ENCODE measurements around the gene CCT6A.
"Not testable (repeated sequence)": the region's sequence is repeated elsewhere in the genome, so short reads cannot be mapped to it uniquely, and the experiment has no call there.

The CCT6A gene, protein sequence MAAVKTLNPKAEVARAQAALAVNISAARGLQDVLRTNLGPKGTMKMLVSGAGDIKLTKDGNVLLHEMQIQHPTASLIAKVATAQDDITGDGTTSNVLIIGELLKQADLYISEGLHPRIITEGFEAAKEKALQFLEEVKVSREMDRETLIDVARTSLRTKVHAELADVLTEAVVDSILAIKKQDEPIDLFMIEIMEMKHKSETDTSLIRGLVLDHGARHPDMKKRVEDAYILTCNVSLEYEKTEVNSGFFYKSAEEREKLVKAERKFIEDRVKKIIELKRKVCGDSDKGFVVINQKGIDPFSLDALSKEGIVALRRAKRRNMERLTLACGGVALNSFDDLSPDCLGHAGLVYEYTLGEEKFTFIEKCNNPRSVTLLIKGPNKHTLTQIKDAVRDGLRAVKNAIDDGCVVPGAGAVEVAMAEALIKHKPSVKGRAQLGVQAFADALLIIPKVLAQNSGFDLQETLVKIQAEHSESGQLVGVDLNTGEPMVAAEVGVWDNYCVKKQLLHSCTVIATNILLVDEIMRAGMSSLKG

DNA sequence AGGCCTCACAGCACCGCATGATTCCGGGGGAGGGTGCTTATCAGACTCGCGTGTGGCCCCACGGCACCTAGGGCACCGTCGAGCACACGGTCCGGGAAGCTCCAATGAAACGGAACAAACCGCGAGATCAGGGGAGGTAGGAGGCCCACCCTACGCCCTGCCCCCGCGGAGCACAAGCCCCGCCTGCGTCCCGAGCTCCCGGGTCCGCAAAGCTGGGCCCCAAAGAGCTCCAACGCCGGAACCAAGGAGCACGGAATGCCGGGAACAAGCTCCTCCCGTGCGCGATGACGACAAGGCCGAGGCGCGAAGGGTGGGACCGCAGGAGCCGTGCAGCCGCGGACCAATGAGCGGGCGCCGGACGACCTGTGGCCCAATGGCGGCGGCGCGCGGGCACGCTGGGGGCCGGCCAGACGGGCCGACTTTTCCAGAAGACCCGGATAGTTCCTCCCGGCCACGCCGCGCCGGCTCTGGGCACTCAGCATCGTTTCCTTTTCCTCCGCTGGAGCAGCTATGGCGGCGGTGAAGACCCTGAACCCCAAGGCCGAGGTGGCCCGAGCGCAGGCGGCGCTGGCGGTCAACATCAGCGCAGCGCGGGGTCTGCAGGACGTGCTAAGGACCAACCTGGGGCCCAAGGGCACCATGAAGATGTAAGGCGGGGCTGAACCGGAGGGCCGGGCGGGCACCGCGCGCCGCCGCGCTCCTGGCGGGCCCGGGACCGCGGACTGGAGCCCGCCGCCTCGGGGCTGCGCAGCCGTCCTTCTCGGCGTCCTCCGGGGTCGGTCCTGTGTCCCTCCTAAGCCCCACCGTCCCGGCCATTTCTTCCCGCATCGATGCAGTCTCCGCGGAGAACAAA lies at the start of gene CCT6A, which contains the start of gene PSPH:
Gene CCT6A (plus strand): TSS at position 427 of the 853 bp plus-strand sequence. CDS start 84 bp downstream, at position 511.
Gene PSPH (minus strand): TSS at position 106 of the 853 bp plus-strand sequence. CDS start 30,232 bp downstream, outside the sequence.
- DNase-seq, result peak; percentile 98

GRCh38 chr7:56003749-56004148 lies 47.8 kb upstream of the CCT6A start:
- no peak for DNase-seq

- no peak for DNase-seq
Measured at GRCh38 chr7:56007167-56007652, 44.4 kb upstream of the CCT6A start.

DNA sequence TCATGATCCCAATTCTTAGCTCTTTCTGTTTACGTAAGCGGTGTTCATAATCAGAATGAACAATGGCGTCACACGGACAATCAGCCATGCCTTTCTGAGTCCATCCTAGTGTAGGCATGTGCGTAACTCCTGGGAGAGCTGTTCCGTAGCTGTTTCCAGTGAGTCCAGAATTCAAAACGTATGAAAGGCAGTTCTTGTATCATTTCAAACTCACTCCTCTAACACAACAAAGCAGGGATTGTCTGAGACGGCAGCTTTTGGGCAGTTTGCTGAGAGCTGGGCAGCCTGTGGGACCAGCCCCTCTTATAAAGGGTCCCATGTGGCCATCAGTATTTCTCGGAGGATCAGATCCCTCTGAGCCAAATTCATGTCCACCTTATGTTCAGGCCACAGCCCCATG lies 43.7 kb upstream of the CCT6A start:
- no peak for DNase-seq

DNA sequence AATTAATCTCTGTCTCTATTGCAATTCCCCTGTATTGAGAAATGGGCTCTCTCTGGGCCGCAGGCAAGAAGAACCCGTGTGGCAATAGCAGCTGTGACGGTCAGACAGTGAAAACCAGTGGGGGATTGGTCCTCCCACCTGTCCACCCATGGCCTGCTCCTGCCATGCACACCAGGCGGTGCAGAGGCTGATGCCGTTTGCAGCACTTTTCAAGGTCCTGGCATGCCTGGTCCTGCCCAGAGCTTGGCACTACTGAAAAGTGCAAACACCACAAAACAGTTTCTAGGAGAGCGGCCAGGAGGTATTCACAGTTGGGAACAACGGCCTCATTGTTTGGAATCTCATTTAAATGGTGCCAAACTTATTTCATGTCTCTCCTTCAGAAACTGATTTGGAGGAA lies 41.9 kb upstream of the CCT6A start:
- peak; percentile 12 for DNase-seq

DNA sequence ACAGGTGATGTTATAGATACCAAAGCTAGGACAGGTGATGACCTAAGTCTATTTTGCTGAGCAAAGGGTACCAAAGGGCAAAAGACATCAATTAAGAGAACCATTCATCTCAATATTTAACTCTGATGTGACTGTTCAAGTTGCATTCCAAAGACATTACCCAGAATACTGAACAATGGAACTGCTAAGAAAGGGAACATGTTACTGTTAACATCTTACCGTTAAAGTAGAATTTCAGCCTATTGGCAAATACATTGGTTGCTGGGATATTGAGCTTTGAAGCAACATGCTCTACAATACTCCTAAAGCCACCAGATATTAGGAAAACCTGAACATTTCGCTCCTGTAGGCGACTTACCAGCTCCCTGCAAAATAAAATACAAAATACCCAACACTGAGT lies 34.5 kb upstream of the CCT6A start:
- not testable (repeated sequence) for DNase-seq

GRCh38 chr7:56019501-56019900 lies 32.1 kb upstream of the CCT6A start:
- DNase-seq, result no peak

- DNase-seq, result no peak
Measured at GRCh38 chr7:56023500-56023899, 28.1 kb upstream of the CCT6A start.

DNA sequence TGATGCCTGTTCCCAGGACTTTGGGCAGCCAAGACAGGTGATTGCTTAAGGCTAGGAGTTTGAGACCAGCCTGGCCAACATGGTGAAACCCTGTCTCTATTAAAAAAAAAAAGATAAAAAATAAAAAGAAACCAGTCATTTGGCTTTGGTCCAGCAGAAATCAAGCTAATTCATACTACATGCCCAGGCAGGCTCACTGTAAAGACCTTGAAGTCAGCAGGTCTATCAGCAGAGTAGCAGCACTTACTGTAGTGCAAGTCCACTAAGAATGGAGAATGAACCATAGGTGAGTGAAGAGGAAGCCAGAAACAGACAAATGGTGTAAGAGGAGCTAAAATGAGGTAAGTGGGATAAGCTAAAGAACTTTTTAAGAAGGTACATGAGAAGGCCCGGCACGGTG lies 25.0 kb upstream of the CCT6A start:
- no peak for DNase-seq

- no peak for DNase-seq
Measured at GRCh38 chr7:56028942-56029630, 22.5 kb upstream of the CCT6A start.

DNA sequence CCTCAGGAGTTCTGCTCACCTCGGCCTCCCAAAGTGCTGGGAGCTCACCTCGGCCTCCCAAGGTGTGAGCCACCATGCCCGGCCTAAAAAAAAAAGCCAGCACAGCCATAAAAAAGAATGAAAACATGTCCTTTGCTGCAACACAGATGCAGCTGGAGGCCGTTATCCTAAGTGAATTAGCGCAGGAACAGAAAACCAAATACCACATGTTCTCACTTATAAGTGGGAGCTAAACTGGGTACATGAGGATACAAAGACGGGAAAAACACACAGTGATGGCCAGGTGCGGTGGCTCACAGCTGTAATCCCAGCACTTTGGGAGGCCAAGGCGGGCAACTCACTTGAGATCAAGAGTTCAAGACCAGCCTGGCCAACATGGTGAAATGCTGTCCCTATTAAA lies 21.2 kb upstream of the CCT6A start:
- DNase-seq, result no peak

GRCh38 chr7:56031556-56031955 lies 20.0 kb upstream of the CCT6A start:
- DNase-seq, result not testable (repeated sequence)

DNA sequence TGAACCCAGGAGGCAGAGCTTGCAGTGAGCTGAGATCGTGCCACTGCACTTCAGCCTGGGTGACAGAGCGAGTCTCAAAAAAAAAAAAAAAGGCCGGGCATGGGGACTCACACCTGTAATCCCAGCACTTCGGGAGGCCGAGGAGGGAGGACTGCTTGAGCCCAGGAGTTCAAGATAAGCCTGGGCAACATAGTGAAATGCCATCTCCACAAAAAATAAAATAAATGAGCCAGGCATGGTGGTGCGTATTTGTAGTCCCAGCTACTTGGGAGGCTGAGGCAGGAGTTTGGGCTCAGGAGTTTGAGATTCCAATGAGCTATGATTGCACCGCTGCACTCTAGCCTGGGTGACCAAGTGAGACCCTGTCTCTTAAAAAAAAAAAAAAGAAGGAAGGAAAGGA lies 19.0 kb upstream of the CCT6A start:
- not testable (repeated sequence) for DNase-seq

- peak; percentile 86 for DNase-seq
Measured at GRCh38 chr7:56033671-56034432, 17.7 kb upstream of the CCT6A start.

DNA sequence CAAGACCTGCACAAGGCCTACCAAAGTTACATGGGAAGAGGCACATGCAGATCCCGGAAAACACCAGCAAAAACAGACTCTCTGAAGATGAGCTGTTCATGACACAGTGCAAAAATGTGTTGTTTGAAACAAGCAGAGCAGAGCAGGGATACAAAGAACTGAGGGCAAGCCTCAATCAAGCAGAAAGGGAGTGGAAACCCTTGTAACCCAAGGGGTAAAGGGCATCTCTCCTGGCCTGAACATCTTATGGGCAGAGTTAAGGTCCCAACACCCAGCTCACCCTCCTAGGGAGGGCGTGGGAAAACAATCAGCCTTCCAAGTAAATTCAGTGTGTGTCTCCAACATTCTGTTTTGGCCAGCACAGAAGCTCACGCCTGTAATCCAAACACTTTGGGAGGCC lies 10.8 kb upstream of the CCT6A start:
- DNase-seq, result no peak

GRCh38 chr7:56045758-56046157 lies 5.8 kb upstream of the CCT6A start:
- DNase-seq, result not testable (repeated sequence)

DNA sequence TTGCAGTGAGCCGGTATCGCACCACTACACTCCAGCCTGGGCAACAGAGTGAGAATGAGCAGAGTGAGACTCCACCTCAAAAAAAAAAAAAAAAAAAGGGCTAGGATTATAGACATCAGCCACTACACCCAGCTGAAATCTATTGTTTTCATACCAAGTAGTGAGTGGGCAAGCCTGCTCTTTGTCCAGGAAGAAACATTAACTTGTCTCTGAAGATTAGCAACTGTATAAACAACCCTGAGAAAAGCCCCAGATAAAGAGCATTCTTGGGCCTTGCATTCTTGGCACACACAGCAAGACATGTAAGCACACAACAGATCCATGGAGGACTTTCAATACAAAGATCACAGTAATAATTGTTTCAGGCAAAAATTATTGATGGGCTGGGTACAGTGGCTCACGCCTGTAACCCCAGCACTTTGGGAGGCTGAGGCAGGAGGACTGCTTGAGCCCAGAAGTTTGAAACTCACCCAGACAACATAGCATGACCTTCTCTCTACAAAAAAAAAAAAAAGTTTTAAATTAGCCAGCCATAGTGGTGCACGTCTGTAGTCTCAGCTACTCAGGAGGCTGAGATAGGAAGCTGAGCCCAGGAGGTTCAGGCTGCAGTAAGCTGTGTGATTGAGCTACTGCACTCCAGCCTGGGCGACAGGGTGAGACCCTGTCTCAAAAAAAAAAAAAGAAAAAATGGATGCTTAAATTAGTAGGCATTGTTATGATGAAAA lies 4.7 kb upstream of the CCT6A start:
- DNase-seq, result no peak

- not testable (repeated sequence) for DNase-seq
Measured at GRCh38 chr7:56047446-56048116, 4.0 kb upstream of the CCT6A start.

DNA sequence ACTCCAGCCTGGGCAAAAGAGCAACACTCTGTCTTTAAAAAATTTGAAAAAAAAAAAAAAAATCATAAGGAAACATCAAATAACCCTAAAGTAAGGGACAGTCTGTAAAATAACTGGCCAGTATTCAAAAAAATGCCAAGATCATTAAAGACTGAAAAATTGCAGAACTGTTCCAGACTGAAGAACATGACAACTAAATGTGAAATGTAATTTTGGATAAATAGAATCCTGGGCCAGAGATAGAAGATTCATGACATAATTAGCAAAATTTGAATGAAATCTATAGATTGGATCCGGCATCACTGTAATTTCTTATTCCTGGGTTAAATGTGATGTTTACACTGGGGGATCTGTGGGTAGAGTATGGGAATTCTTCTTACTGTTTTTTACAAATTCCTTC lies 3.3 kb upstream of the CCT6A start:
- DNase-seq, result no peak

- not testable (repeated sequence) for DNase-seq
Measured at GRCh38 chr7:56048763-56049162, 2.8 kb upstream of the CCT6A start.

GRCh38 chr7:56051053-56051338 lies 569 bp upstream of the CCT6A start:
- DNase-seq, result no peak
